OCI-LY3 (cell line): Measurements from ENCODE around the gene ERO1A.

Source experiments
- CTCF ChIP-seq: fragments of 200-600, 300-600 bp; sonication (generic); IDR thresholded peaks from 2 replicates; pipeline ENCODE4 v1.5.1; 2014; ENCODE audit warnings: antibody characterized with exemption, low read length, low read depth
- EZH2phosphoT487 ChIP-seq: fragments of 200-600 bp; shearing (Covaris generic); IDR thresholded peaks from 2 replicates; pipeline ENCODE4 v1.6.1; 2018; ENCODE audit warnings: antibody characterized with exemption, mixed run types, low read depth

- TF ChIP-seq CTCF (no peak), EZH2phosphoT487 (no peak)
Measured at GRCh38 chr14:52706724-52707706, 11.7 kb upstream of the ERO1A start, which contains the start of gene PSMC6.
